ENCODE measurements around the gene EMILIN2.
A peak's percentile ranks its signal among the peaks of the same experiment; 100 is the strongest.
"Not testable (repeated sequence)": the region's sequence is repeated elsewhere in the genome, so short reads cannot be mapped to it uniquely, and the experiment has no call there.

The EMILIN2 gene

GRCh38 chr18:2847317-2848246 is 776 bp downstream of the EMILIN2 start:
- DNase-seq = no peak

DNA sequence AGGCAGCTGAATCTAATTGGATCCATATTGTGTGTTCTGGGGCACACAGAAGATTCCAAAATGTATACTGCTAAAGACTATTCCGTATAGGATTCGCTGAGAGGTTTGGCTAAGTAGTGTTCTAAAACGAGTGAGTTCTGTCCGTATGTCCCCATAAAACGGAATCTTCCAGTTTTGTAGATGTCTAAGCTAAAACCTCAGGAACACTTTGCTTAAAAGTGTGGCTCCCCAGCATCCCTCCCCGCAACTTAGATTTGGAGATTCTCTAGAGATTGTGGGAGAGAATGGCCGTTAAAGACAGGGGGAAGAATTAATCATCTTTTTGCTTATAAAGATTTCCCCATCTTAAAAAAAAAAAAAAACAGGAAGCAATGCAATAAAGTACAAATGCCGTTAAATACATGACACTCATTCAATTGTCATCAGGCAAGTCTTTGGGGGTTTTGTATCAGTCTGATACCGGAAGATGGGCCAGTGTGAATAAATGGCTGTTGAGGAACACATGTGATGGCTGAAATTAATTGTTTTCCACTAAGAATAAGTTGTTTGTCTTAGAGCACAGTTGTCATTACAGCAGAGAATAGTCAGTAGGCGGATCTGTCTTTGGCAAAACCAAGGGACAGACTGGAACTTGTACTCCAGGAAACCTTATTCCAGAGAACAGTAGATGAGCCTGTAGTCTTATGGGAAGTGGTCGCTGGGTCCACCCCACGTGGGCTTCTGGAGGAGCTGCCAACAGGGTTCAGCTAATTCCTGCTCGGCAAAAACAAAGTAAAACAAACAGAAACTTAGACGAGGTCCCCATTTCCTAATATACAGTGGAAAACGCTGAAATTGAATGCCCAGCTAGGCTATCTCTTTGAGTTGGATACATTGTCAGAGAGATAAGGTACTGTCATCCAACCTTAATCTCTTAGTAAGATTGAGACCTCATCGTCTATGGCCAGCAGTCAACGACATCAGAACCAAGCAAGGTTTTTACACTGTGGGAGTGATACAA is 1.7 kb downstream of the EMILIN2 start:
- DNase-seq = no peak

DNA sequence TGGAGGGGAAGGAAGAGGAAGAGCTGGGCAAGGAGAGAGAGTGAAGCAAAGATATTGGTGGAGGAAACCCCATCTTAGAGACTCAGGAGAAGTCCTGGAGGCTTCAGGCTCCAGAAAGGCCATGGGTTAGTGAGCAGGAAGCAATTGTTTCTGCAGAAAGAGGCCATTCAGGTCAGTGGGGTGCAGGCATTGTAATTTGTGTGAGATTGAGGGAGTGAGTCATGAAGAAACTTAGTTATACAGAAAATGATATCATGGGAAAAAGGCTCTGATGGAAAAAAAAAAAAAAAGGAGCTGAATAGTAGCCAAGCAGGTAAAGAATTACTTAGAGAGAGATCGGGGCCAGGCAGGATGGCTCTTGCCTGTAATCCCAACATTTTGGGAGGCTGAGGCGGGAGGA is 4.0 kb downstream of the EMILIN2 start:
- DNase-seq = no peak

- no peak for DNase-seq
Observed at GRCh38 chr18:2851771-2852170, 5.0 kb downstream of the EMILIN2 start.

- not testable (repeated sequence) for DNase-seq
Observed at GRCh38 chr18:2852460-2852859, 5.7 kb downstream of the EMILIN2 start.

DNA sequence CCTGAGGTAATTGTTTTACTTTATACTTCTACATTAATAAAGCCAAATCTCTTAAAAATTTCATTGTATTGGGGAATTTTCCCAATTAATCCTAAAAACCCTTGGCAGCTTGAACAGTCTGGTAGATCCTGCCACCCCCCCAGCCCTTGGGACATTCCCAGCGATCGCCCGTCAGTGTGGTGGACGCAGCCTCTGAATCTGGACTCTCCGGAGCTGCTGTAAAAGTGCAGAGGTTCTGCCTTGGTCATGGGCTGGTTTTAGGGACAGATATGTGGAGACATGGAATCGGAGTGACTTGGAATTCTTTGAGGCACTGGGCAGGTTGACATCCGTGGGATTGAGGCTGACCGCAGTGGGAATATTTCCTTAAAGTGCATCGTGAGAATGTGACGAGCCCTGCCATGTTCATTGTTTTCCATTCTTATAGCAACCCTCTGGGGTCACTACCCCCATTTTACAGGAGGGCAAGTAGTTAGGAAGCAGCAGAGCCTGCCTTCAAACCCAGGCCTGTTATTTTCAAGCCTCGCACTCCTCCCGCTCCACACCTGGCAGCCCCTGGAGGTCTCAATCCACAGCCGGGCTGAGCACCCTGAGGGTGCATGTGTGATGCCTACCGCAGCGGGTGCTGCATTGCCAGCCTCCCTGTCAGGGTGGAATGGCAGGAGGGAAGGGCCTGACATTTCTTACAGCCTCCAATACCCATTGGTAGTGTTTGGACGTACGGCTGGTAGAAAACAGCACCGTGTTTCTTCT is 6.5 kb downstream of the EMILIN2 start:
- DNase-seq = no peak

DNA sequence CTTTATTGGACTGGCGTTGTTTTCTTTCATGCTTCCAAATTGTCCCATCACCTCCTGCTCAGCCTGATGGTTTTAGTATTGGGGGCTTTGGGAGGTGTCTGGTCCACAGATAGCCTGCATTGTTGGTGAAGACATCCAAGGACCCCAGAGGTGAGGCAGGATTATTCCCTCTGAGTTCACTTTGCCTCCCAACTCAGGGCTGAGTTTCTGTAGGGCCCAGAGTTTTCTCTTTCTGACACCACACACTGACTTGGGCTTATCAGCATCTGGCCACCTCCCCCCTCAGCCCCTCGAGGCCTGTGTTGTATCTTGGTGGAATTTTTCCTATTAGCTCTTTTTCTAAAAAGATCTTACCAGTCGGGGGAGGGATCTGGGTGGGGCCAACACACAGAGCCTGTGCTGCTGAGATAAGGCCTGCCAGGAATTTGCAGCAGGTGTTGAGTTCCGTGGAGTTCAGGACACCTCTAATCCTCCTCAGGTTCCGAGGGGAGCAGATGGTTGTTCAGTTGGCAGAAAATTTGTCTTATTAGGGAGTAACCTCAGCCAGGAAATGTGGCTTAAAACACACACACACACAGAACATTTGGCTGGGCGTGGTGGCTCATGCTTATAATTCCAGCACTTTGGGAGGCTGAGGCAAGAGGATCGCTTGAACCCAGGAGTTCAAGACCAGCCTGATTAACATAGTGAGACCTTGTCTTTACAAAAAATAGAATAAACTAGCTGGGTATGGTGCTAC is 7.3 kb downstream of the EMILIN2 start:
- DNase-seq = no peak

DNA sequence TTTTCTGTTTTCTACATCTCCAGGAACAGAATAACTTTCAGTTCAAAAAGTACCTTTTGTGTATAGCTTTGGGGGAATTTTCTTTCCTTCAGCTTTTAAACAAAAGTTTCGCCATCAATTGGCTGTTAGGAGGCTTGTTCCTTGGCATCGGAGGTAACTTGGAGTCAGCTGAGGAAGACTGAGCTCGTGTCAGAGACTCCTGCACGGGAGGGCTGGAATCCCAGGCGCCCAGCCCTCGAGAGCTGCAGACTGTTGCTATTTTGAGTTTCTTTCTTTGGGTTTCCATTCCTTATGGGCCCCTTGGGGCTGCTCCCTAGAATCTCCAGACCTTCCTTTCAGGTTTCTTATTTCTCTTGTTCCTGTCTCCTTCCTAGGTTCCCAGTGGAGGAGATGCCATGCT is 8.1 kb downstream of the EMILIN2 start:
- no peak for DNase-seq

GRCh38 chr18:2855560-2856350 is 8.9 kb downstream of the EMILIN2 start:
- DNase-seq = no peak

- no peak for DNase-seq
Observed at GRCh38 chr18:2856547-2857170, 9.9 kb downstream of the EMILIN2 start.

DNA sequence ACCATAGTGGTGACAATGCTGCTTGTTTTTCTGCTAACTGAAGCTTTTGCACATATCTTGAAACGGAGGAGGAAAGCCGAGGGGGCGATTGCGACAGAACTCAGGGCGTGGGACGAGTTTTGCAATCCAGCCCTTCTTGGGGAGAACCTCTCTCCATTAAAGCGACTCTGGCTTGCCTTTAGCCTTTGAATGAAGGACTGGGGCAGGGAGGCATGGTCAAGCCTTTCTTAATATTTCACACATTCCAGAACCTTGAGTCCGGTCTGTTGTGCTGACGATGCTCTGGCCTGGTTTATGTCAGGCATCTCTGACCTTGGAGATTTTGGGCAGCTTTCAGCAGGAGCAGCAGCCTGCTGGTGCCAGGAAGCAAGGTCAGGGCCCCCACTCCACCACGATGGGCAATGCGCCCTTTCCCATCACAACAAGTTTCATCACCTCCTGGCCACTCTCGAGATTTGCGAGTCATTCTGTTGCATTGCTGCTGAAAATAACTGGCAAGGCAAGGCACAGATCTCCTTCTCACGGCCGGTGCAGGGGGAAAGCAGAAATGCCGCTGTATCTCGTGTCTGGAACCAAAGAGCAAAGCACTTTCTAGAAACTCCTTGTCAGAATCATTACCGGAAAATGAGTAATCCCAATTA is 10.8 kb downstream of the EMILIN2 start:
- no peak for DNase-seq

- DNase-seq = not testable (repeated sequence)
Observed at GRCh38 chr18:2860397-2860796, 13.6 kb downstream of the EMILIN2 start.

DNA sequence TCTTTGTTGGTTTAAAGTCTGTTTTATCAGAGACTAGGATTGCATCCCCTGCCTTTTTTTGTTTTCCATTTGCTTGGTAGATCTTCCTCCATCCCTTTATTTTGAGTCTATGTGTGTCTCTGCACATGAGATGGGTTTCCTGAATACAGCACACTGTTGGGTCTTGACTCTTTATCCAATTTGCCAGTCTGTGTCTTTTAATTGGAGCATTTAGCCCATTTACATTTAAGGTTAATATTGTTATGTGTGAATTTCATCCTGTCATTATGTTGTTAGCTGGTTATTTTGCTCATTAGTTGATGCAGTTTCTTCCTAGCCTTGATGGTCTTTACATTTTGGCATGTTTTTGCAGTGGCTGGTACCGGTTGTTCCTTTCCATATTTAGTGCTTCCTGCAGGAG is 17.2 kb downstream of the EMILIN2 start:
- DNase-seq = not testable (repeated sequence)

DNA sequence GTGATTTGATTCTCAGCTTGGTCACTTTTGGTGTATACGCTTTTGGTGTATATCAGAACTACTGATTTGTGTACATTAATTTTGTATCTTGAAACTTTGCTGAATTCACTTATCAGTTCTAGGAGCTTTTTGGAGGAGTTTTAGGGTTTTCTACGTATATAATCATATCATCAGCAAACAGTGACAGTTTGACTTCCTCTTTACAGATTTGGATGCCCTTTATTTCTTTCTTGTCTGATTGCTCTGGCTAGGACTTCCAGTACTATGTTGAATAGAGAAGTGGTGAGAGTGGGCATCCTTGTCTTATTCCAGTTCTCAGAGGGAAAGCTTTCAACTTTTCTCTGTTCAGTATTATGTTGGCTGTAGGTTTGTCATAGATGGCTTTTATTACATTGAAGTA is 19.7 kb downstream of the EMILIN2 start:
- DNase-seq = not testable (repeated sequence)

- DNase-seq = no peak
Observed at GRCh38 chr18:2869207-2869606, 22.4 kb downstream of the EMILIN2 start.

DNA sequence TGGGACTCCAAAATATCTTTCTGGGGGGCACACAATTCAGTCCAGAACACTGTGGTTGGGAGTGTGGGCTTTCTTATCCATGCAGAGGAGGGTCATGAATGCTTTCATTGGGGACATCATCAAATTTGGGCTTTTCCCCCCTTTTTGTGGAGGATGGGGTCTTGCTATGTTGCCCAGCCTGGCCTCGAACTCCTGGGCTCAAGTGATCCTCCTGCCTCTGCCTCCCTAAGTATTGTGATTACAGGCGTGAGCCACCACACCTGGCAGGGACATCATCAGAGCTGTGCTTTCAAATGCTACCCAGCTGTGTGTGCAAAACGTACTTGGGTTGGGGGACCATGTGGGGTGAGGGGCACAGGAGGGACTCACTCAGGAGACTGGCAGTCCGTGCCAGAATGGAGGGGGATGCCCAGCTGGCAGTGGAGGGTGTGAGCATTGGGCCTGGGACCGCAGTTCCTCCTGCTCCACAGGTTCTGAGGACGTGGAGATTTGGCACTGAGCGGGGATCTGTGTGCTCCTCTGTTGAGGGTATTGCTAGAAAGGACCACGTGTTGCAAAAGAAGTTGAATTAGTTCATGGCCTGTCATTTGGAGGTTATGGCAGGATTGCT is 24.4 kb downstream of the EMILIN2 start:
- DNase-seq = no peak

DNA sequence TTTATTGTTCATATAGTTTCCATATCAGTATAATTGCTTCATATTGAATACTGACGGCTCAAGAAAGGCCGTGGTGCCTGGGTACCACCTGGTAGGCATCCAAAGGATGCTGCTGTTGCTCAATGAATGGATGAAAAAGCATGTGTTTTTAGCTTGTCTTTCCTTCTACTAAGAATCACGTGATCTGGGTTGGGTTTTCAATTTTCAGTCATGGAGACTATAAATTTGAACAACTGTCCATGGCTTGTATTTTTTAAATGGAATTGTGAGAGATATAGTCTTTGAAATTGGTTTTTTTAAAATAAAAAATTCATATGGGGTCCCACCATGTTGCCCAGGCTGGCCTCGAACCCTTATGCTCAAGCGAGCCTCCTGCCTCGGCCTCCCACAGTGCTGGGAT is 25.3 kb downstream of the EMILIN2 start:
- DNase-seq = no peak

- no peak for DNase-seq
Observed at GRCh38 chr18:2874765-2875164, 28.0 kb downstream of the EMILIN2 start.

DNA sequence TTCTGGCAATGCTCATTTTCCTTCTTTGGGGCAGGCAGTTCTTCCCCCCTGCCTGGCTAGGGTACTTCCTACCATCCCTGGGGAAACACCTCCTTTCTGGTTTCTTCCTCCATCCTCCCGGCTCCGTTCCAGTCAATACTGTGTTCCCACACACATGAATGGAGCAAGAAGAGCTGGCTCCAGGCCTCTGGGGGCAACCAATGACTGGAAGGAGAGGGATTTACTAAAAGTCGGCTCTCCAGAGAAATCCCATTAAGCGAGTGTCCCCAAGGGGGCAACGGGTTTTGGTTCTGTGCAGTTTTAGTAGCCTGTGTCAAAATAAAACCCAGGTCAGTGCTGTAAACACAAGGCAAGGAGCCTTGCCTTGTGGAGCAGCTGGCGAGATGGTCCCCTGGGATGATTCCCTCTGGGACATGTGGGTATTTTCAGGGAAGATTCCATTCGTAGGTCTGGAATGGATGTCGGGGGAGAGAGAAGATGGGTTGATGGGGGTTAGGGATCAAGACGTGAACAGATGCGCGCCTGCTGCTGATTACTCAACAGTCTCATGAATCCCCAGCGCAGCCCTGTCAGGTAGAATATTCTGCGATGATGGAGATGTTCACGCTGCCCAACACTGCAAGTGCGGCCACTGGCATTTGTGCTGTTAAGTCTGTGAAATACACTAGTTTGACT is 32.0 kb downstream of the EMILIN2 start:
- peak; percentile 97 to 99 for DNase-seq

Measured in NCI-H524 (cell line).